OCI-LY1 (cell line): ENCODE measurements around the gene TKFC.

Experiments
- H2AFZ ChIP-seq: fragments of 200-600 bp; sonication (generic), shearing (Covaris generic); 2 replicates; pipeline ENCODE4 v1.6.0; 2014; ENCODE audit warnings: antibody characterized with exemption, mild to moderate bottlenecking, low read length
- H3F3A ChIP-seq: fragments of 200-600 bp; sonication (generic), shearing (Covaris generic); 2 replicates; pipeline ENCODE4 v1.6.0; 2014; ENCODE audit warnings: mild to moderate bottlenecking, antibody characterized with exemption, low read length, moderate library complexity; ENCODE audit not compliant: insufficient read depth
- H3K27ac ChIP-seq: fragments of 200-600 bp; sonication (generic); 2 replicates; pipeline ENCODE4 v1.5.1; 2014; ENCODE audit warnings: low read length, mixed run types, mild to moderate bottlenecking, low read depth; ENCODE audit not compliant: poor library complexity, severe bottlenecking
- H3K27me3 ChIP-seq: fragments of 200-600 bp; sonication (generic); 2 replicates; pipeline ENCODE4 v1.6.0; 2014; ENCODE audit warnings: antibody characterized with exemption, mild to moderate bottlenecking, low read length, moderate library complexity; ENCODE audit not compliant: insufficient read depth
- H3K36me3 ChIP-seq: fragments of 200-600 bp; sonication (generic); 2 replicates; pipeline ENCODE4 v1.6.1; 2014; ENCODE audit warnings: mild to moderate bottlenecking, antibody characterized with exemption, low read length, moderate library complexity, mixed read lengths; ENCODE audit not compliant: insufficient read depth
- H3K4me1 ChIP-seq: fragments of 200-600 bp; sonication (generic); 2 replicates; pipeline ENCODE4 v1.5.1; 2014; ENCODE audit warnings: mild to moderate bottlenecking, low read length, moderate library complexity; ENCODE audit not compliant: insufficient read depth, severe bottlenecking
- H3K4me2 ChIP-seq: fragments of 200-600 bp; sonication (generic), shearing (Covaris generic); 2 replicates; pipeline ENCODE4 v1.6.1; 2014; ENCODE audit warnings: low read length
- H3K4me3 ChIP-seq: fragments of 200-600 bp; sonication (generic); 2 replicates; pipeline ENCODE4 v1.5.1; 2014; ENCODE audit warnings: low read length, low read depth, mild to moderate bottlenecking, mixed read lengths; ENCODE audit not compliant: poor library complexity, severe bottlenecking
- H3K79me2 ChIP-seq: fragments of 200-600 bp; shearing (Covaris generic); 2 replicates; pipeline ENCODE4 v1.6.1; 2016; ENCODE audit warnings: mixed run types, low read length, mixed read lengths; ENCODE audit not compliant: insufficient read depth
- H3K9ac ChIP-seq: fragments of 200-600 bp; sonication (generic), shearing (Covaris generic); 2 replicates; pipeline ENCODE4 v1.6.1; 2014; ENCODE audit warnings: mild to moderate bottlenecking, low read length, mixed read lengths
- H3K9me2 ChIP-seq: fragments of 200-600 bp; sonication (generic), shearing (Covaris generic); 2 replicates; pipeline ENCODE4 v1.6.1; 2014; ENCODE audit warnings: low read depth, mild to moderate bottlenecking, low read length, mixed read lengths
- H3K9me3 ChIP-seq: fragments of 200-600 bp; shearing (Covaris generic); 2 replicates; pipeline ENCODE4 v1.6.1; 2014; ENCODE audit warnings: low read length, mixed read lengths
- H4K20me1 ChIP-seq: fragments of 200-600 bp; sonication (generic), shearing (Covaris generic); 2 replicates; pipeline ENCODE4 v1.6.0; 2016; ENCODE audit warnings: mild to moderate bottlenecking, low read length; ENCODE audit not compliant: insufficient read depth
- CTCF ChIP-seq: fragments of 200-600 bp; sonication (generic), shearing (Covaris generic); IDR thresholded peaks from 2 replicates; pipeline ENCODE4 v1.5.1; 2017; ENCODE audit warnings: mild to moderate bottlenecking, antibody characterized with exemption, low read length, moderate library complexity, mixed read lengths
- EZH2 ChIP-seq: fragments of 200-600 bp; sonication (generic), shearing (Covaris generic); IDR thresholded peaks from 2 replicates; pipeline ENCODE4 v1.8.0; 2017; ENCODE audit warnings: borderline replicate concordance, mixed run types, mild to moderate bottlenecking, antibody characterized with exemption, low read length, moderate library complexity, mixed read lengths

The TKFC gene

GRCh38 chr11:61357233-61357893 is 24.3 kb downstream of the TKFC start:
- Histone ChIP-seq H4K20me1 (no peaks in the 10 kb centered on the region), H3F3A (peaks cover 15% of the 10 kb centered on the region), H3K9ac (peak overlapping the region; percentile 69), H3K36me3 (peaks cover 37% of the 10 kb centered on the region), H3K4me3 (peak overlapping the region; percentile 60), H3K27me3 (no peaks in the 10 kb centered on the region), H3K4me2 (peak overlapping the region; percentile 78), H3K4me1 (peaks cover 72% of the 10 kb centered on the region), H3K9me2 (no peaks in the 10 kb centered on the region), H2AFZ (no peak overlapping the region), H3K27ac (peak overlapping the region; percentile 99), H3K79me2 (peaks cover 14% of the 10 kb centered on the region), H3K9me3 (no peaks in the 10 kb centered on the region)
- no peak for TF ChIP-seq CTCF
- TF ChIP-seq EZH2, result no peak

GRCh38 chr11:61357894-61358239 is 24.8 kb downstream of the TKFC start:
- Histone ChIP-seq H3K9me2 (no peaks in the 10 kb centered on the region), H3K9me3 (no peaks in the 10 kb centered on the region), H2AFZ (no peak overlapping the region), H3K4me1 (peaks cover 72% of the 10 kb centered on the region), H3K9ac (peak overlapping the region; percentile 69), H3K27me3 (no peaks in the 10 kb centered on the region), H3K27ac (peak overlapping the region; percentile 99), H3F3A (peaks cover 15% of the 10 kb centered on the region), H3K36me3 (peaks cover 32% of the 10 kb centered on the region), H3K4me2 (peak overlapping the region; percentile 78), H3K79me2 (peaks cover 19% of the 10 kb centered on the region), H3K4me3 (peak overlapping the region; percentile 60), H4K20me1 (no peaks in the 10 kb centered on the region)
- no peak for TF ChIP-seq CTCF
- no peak for TF ChIP-seq EZH2

GRCh38 chr11:61358566-61358965 is 25.5 kb downstream of the TKFC start:
- H3K27ac ChIP-seq, result peak overlapping the region; percentile 99
- H3K27me3 ChIP-seq, result no peaks in the 10 kb centered on the region
- H3K9me3 ChIP-seq, result no peaks in the 10 kb centered on the region
- no peaks in the 10 kb centered on the region for H3K9me2 ChIP-seq
- no peaks in the 10 kb centered on the region for H4K20me1 ChIP-seq
- peaks cover 30% of the 10 kb centered on the region; the same call in 1 of the 2 replicates for H3K36me3 ChIP-seq
- no peak for TF ChIP-seq EZH2
- TF ChIP-seq CTCF, result no peak
- H3K4me1 ChIP-seq, result peaks cover 75% of the 10 kb centered on the region
- H3F3A ChIP-seq, result peaks cover 15% of the 10 kb centered on the region
- peak overlapping the region; percentile 80; the same call in 1 of the 2 replicates for H3K4me2 ChIP-seq
- H2AFZ ChIP-seq, result no peak overlapping the region
- H3K9ac ChIP-seq, result peak overlapping the region; percentile 11; the same call in 1 of the 2 replicates
- peak overlapping the region; percentile 92 for H3K4me3 ChIP-seq
- H3K79me2 ChIP-seq, result peaks cover 24% of the 10 kb centered on the region
